ENCODE data around the gene HCN4. TPM values are rescaled to one million over a fixed set of nuclear protein-coding genes. Genes with fewer than 3 reads are reported as not detected.

HCN4 gene
- total RNA-seq, 1 experiment from 2014 or later = 10.5 TPM

DNA sequence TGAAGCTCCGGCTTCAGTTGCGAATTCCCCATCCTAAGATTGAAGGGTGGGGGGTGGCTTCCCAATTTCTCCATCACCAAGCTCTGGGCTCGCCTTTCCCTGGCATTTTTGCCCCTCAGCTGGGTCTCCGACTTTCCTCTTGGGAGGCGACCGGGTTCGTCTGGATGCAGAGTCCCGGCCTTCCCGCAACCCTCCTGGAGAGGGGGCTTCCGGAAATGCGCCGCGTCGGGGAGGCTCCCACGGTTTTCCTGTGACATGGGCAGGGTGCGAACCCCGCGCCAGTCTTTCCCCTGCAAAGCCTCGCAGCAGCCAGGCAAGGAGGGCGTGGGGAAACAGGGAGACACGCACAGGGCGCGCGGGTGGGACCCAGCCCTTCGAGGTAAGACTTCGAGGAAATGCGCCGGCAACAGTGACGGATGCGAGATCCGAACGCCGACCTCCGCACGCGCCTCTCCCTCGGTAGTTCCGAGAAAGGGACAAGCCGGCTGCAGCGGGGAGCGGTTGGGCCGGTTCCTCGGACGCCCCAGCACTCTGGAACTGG is 466 bp upstream of the HCN4 start (continued):
- TF ChIP-seq, protein P1, sequence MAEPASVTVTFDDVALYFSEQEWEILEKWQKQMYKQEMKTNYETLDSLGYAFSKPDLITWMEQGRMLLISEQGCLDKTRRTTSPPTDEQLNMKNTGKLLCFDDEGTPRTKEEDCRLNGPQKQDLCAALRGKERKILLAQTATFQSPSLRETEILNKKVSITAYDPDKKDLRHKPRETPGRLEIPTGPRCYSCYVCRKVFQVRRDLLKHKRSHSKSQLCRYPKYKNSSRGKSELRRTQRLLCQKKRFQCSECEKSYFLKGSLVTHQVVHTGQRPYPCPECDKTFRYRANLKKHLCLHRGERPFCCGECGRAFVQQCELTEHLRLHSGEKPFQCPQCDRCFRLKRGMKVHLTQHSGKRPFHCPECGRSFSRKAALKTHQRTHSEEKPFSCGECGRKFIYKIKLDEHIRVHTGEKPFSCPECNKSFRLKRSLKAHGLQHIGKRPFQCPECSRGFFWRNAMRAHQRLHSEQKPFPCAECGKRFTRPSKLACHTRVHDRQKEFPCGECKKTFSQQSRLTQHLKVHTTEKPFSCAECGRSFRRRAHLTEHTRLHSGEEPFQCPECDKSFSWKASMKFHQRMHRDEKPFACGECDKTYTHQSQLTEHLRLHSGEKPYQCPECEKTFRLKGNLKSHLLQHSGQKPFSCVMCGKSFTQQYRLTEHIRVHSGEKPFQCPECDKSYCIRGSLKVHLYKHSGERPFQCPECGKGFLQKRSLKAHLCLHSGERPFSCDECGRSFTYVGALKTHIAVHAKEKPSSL (CRISPR knock-in tag; conservative IDR thresholded peaks at IDR 0.05) = no peak
- TF ChIP-seq, protein P2, sequence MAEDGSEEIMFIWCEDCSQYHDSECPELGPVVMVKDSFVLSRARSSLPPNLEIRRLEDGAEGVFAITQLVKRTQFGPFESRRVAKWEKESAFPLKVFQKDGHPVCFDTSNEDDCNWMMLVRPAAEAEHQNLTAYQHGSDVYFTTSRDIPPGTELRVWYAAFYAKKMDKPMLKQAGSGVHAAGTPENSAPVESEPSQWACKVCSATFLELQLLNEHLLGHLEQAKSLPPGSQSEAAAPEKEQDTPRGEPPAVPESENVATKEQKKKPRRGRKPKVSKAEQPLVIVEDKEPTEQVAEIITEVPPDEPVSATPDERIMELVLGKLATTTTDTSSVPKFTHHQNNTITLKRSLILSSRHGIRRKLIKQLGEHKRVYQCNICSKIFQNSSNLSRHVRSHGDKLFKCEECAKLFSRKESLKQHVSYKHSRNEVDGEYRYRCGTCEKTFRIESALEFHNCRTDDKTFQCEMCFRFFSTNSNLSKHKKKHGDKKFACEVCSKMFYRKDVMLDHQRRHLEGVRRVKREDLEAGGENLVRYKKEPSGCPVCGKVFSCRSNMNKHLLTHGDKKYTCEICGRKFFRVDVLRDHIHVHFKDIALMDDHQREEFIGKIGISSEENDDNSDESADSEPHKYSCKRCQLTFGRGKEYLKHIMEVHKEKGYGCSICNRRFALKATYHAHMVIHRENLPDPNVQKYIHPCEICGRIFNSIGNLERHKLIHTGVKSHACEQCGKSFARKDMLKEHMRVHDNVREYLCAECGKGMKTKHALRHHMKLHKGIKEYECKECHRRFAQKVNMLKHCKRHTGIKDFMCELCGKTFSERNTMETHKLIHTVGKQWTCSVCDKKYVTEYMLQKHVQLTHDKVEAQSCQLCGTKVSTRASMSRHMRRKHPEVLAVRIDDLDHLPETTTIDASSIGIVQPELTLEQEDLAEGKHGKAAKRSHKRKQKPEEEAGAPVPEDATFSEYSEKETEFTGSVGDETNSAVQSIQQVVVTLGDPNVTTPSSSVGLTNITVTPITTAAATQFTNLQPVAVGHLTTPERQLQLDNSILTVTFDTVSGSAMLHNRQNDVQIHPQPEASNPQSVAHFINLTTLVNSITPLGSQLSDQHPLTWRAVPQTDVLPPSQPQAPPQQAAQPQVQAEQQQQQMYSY (CRISPR knock-in tag; IDR thresholded peaks at IDR 0.05) = no peak
- TF ChIP-seq ZNF219 (CRISPR knock-in tag; IDR thresholded peaks at IDR 0.05; ENCODE audit: borderline replicate concordance) = no peak
- TF ChIP-seq, protein P3, sequence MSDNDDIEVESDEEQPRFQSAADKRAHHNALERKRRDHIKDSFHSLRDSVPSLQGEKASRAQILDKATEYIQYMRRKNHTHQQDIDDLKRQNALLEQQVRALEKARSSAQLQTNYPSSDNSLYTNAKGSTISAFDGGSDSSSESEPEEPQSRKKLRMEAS (CRISPR knock-in tag; IDR thresholded peaks at IDR 0.05) = peak; percentile 74
- TF ChIP-seq ZNF232 (CRISPR knock-in tag; IDR thresholded peaks at IDR 0.05) = no peak
- TF ChIP-seq, protein P4, sequence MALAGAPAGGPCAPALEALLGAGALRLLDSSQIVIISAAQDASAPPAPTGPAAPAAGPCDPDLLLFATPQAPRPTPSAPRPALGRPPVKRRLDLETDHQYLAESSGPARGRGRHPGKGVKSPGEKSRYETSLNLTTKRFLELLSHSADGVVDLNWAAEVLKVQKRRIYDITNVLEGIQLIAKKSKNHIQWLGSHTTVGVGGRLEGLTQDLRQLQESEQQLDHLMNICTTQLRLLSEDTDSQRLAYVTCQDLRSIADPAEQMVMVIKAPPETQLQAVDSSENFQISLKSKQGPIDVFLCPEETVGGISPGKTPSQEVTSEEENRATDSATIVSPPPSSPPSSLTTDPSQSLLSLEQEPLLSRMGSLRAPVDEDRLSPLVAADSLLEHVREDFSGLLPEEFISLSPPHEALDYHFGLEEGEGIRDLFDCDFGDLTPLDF (CRISPR knock-in tag; IDR thresholded peaks at IDR 0.05) = 0 out of 2 replicates have a peak, but pooled peaks have one; percentile 38
- peak; percentile 76; the same call in 1 of the 2 replicates for TF ChIP-seq ZNF138 (CRISPR knock-in tag; conservative IDR thresholded peaks at IDR 0.05)
- TF ChIP-seq, protein P5, sequence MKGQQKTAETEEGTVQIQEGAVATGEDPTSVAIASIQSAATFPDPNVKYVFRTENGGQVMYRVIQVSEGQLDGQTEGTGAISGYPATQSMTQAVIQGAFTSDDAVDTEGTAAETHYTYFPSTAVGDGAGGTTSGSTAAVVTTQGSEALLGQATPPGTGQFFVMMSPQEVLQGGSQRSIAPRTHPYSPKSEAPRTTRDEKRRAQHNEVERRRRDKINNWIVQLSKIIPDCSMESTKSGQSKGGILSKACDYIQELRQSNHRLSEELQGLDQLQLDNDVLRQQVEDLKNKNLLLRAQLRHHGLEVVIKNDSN (CRISPR knock-in tag; IDR thresholded peaks at IDR 0.05) = no peak
- no peak for TF ChIP-seq GRHL2 (CRISPR knock-in tag; IDR thresholded peaks at IDR 0.05; ENCODE audit: insufficient replicate concordance, severe bottlenecking)
- TF ChIP-seq TEAD1 (CRISPR knock-in tag; IDR thresholded peaks at IDR 0.05) = peak; percentile 19; the same call in 1 of the 2 replicates
- TF ChIP-seq OVOL2 (CRISPR knock-in tag; IDR thresholded peaks at IDR 0.05; ENCODE audit: borderline replicate concordance) = no peak
- TF ChIP-seq, protein P6, sequence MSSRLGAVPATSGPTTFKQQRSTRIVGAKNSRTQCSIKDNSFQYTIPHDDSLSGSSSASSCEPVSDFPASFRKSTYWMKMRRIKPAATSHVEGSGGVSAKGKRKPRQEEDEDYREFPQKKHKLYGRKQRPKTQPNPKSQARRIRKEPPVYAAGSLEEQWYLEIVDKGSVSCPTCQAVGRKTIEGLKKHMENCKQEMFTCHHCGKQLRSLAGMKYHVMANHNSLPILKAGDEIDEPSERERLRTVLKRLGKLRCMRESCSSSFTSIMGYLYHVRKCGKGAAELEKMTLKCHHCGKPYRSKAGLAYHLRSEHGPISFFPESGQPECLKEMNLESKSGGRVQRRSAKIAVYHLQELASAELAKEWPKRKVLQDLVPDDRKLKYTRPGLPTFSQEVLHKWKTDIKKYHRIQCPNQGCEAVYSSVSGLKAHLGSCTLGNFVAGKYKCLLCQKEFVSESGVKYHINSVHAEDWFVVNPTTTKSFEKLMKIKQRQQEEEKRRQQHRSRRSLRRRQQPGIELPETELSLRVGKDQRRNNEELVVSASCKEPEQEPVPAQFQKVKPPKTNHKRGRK (CRISPR knock-in tag; IDR thresholded peaks at IDR 0.05; ENCODE audit: borderline replicate concordance) = no peak
- peak; percentile 28; the same call in 1 of the 2 replicates for TF ChIP-seq ESRRA (CRISPR knock-in tag; IDR thresholded peaks at IDR 0.05; ENCODE audit: borderline replicate concordance)
- TF ChIP-seq, protein P7, sequence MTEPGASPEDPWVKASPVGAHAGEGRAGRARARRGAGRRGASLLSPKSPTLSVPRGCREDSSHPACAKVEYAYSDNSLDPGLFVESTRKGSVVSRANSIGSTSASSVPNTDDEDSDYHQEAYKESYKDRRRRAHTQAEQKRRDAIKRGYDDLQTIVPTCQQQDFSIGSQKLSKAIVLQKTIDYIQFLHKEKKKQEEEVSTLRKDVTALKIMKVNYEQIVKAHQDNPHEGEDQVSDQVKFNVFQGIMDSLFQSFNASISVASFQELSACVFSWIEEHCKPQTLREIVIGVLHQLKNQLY (CRISPR knock-in tag; IDR thresholded peaks at IDR 0.05) = no peak
- TF ChIP-seq SOX15 (CRISPR knock-in tag; IDR thresholded peaks at IDR 0.05) = no peak
- TF ChIP-seq, protein P8, sequence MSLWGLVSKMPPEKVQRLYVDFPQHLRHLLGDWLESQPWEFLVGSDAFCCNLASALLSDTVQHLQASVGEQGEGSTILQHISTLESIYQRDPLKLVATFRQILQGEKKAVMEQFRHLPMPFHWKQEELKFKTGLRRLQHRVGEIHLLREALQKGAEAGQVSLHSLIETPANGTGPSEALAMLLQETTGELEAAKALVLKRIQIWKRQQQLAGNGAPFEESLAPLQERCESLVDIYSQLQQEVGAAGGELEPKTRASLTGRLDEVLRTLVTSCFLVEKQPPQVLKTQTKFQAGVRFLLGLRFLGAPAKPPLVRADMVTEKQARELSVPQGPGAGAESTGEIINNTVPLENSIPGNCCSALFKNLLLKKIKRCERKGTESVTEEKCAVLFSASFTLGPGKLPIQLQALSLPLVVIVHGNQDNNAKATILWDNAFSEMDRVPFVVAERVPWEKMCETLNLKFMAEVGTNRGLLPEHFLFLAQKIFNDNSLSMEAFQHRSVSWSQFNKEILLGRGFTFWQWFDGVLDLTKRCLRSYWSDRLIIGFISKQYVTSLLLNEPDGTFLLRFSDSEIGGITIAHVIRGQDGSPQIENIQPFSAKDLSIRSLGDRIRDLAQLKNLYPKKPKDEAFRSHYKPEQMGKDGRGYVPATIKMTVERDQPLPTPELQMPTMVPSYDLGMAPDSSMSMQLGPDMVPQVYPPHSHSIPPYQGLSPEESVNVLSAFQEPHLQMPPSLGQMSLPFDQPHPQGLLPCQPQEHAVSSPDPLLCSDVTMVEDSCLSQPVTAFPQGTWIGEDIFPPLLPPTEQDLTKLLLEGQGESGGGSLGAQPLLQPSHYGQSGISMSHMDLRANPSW (CRISPR knock-in tag; conservative IDR thresholded peaks at IDR 0.05; ENCODE audit: low read depth) = no peak
- TF ChIP-seq ZNF317 (CRISPR knock-in tag; IDR thresholded peaks at IDR 0.05; ENCODE audit: borderline replicate concordance, low read depth) = 0 out of 2 replicates have a peak, but pooled peaks have one; percentile 23
- TF ChIP-seq, protein P9, sequence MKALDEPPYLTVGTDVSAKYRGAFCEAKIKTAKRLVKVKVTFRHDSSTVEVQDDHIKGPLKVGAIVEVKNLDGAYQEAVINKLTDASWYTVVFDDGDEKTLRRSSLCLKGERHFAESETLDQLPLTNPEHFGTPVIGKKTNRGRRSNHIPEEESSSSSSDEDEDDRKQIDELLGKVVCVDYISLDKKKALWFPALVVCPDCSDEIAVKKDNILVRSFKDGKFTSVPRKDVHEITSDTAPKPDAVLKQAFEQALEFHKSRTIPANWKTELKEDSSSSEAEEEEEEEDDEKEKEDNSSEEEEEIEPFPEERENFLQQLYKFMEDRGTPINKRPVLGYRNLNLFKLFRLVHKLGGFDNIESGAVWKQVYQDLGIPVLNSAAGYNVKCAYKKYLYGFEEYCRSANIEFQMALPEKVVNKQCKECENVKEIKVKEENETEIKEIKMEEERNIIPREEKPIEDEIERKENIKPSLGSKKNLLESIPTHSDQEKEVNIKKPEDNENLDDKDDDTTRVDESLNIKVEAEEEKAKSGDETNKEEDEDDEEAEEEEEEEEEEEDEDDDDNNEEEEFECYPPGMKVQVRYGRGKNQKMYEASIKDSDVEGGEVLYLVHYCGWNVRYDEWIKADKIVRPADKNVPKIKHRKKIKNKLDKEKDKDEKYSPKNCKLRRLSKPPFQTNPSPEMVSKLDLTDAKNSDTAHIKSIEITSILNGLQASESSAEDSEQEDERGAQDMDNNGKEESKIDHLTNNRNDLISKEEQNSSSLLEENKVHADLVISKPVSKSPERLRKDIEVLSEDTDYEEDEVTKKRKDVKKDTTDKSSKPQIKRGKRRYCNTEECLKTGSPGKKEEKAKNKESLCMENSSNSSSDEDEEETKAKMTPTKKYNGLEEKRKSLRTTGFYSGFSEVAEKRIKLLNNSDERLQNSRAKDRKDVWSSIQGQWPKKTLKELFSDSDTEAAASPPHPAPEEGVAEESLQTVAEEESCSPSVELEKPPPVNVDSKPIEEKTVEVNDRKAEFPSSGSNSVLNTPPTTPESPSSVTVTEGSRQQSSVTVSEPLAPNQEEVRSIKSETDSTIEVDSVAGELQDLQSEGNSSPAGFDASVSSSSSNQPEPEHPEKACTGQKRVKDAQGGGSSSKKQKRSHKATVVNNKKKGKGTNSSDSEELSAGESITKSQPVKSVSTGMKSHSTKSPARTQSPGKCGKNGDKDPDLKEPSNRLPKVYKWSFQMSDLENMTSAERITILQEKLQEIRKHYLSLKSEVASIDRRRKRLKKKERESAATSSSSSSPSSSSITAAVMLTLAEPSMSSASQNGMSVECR (CRISPR knock-in tag; IDR thresholded peaks at IDR 0.05; ENCODE audit: borderline replicate concordance) = peak; percentile 77; the same call in 1 of the 2 replicates
- no peak for TF ChIP-seq SP1 (CRISPR knock-in tag; conservative IDR thresholded peaks at IDR 0.05)
- TF ChIP-seq TP53 (CRISPR knock-in tag; IDR thresholded peaks at IDR 0.05) = 0 out of 2 replicates have a peak, but pooled peaks have one; percentile 17

Data from WTC11 (cell line).